HG03103 (cell line): ENCODE measurements around the gene HLA-DRA.
"Not testable (repeated sequence)": the region's sequence is repeated elsewhere in the genome, so short reads cannot be mapped to it uniquely, and the experiment has no call there.

ENCODE experiments used
- ATAC-seq: cut with Tn5 transposase; IDR thresholded peaks from one replicate; pipeline ENCODE4 v1.9.1; 2021; ENCODE audit warnings: low read depth; ENCODE audit not compliant: unreplicated experiment

HLA-DRA gene

DNA sequence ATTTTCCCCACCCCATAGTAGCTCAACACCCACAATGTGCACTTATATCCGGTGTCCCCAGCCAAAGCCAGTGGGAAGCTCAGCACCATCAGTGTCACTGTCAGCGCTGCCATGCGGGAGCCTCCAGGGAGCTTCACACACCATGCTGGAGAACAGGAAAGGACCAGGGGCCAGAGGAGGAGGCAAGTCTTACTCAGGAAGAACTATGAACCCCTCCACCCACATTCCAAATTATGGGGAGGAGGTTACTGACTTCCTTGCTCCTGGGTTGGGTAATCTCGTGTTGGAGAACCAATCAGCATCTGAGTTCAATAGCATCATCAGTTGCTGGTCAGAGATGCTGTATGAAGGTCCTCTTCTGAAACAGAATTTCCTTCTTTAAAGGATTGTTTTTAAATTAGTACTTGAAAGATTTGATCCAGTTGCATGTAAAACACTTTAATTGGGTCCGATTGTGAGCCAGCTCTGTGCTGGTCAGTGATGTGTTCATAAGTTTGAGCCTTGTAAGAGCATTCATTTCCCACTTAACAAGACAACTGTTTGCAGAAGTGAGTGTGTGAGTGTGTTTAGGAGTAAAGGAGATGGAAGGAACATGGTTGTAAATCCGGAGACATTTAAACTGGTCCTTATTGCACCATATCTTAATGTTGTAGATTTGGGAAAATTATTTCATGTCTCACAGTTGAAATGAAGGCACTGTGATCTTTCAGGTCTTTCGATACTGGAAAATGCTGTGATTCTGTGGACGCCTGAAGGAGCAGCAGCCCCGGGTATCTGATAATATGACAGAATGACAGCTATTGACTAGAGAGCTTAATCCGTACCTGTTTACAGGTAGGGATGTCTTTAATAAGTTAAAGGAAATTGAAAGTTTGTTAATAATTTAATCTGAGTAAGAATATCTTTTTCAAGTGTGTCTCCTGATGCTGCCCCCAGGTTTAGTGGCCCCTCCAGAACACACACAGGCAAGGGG, 34.0 kb downstream of the HLA-DRA start:
- ATAC-seq, result not testable (repeated sequence)

DNA sequence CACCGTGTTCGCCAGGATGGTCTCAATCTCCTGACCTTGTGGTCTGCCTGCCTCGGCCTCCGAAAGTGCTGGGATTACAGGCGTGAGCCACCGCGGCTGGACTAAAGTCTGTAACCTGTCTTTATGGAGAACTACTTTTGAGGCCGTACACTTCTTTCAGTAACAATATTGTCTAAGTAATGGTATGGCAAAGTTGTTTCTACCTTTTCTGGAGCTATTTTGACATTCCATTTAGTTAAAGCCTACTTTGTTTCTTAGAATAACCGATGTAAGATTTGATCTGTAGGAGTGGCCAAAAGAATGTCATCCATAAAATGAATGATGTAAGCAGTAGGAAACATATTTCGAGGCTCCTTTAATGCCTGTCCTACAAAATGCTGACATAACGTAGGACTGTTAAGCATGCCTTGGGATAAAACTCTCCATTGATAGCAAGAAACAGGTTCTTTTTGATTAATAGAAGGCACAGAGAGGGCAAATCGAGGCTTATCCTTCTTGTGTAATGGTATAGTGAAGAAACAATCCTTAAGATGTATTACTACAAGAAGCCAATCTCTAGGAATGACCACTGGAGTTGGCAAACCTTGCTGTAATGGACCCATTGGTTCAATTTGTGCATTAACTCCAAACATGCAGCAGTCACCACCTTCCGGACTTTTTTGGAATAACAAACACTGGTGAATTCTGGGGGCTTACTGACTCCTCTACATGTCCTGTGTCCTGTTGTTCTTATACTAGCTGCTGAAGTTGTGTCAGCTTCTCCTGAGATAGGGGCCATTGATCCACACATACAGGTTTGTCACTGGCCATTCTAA, 35.9 kb downstream of the HLA-DRA start:
- ATAC-seq, result no peak

DNA sequence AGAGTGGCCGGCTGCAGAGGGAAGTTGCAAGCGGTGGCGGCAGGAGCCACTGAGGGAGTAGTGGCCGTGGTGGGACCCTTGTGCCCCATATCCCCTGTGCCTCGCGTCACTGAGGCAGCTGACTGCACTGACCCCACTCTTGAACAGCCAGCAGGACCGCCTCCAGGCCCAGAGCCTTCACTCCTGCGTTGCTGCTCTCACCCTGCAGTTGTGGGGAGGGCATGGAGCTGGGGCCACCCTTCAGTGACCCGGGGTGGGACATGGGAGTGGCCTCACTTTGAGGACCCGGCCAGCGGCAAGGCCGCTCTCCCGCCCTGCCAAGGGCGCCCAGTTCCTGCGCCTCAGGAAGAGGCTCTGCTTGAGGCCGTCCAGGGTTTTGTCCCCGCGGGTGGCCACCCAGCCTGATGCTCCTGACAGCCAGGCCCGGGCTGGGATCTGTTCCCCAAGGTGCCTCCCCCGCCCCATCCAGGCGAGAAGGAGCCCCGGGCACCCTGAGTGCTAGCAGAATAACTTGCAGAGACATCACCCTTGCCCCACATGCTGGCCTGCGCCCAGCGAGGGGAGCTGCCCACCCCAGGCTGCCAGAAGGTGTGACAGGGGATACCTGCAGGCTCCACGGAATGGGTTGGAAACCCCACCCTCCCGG, 44.4 kb downstream of the HLA-DRA start:
- ATAC-seq, result no peak

DNA sequence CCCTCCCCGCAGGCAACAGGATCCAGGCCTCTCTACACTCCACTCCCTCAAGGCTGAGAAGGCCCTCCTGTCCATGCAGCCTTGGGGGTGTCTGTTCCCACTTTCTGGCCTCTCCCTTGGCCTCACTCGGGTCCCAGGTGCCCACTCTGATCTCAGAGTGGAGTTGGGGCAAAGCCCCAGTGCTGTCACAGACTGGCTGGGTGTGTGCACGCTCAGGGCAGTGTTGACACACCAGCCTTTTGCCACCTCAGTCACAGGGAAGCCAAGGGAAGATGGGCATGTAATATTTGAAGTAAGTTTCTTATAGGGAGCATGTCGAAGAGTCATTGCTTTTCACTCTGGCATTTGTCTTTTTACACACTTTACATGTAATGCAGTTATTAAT, 44.9 kb downstream of the HLA-DRA start:
- ATAC-seq, result no peak

DNA sequence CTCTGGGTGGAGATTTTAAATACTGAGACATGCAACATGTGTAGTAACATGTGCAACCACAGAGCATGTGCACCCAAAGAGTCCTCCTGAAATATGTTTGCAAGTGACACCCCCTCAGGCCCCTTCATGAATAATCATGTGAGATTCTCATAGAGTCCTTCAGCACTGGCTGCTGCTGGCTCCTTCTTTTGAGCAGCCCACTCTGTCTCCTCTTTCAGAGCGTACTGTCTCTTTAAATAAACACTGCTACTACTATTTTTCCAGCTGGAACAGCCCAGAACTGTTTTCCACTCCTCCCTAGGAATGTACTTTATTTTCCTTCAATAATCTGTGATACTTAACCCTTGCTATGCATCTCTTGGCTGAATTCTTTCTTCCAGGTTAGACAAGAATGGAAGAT, 48.4 kb downstream of the HLA-DRA start:
- ATAC-seq, result no peak

DNA sequence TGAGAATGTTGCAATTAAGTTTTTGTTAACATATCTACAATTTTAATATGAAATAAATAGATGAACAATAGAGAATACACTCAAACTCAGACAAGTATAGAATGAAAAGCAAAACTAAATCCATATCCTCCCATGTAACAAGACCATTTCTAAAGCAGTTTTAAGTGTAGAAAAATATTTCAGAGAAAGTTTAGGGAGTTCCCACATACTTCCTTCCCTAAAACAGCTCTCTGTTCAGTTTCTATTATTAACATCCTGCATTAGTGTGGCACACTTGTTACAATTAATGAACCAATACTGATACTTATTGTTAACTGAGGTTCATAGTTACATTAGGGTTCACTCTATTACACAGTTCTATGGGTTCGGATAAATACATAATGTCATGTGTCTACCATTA, 52.0 kb downstream of the HLA-DRA start:
- no peak for ATAC-seq

DNA sequence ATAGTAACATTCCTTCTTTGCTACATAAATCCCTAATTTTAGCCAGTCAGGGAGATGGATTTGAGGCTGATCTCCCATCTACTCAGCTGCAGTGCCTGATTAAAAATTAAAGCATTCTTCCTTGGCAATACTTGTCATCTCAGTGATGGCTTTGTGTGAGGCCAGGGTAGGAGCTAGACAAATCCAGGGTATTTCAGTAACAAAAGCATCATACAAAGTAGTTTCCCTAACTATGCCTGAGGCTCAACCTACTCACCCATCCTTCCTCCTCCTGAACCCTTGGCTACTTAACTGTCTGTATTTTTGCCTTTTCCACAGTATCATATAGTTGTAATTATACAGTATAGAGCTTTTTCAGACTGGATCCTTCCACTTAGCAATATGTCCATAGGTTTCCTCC, 52.7 kb downstream of the HLA-DRA start:
- no peak for ATAC-seq
